ENCODE measurements around the gene ABCF2. TPM values are rescaled to one million over a fixed set of nuclear protein-coding genes. Genes with fewer than 3 reads are reported as not detected.

Gene ABCF2
- total and polyA plus RNA-seq, 12 donors, result 13.0 to 35.2 (median 29.5) TPM

DNA sequence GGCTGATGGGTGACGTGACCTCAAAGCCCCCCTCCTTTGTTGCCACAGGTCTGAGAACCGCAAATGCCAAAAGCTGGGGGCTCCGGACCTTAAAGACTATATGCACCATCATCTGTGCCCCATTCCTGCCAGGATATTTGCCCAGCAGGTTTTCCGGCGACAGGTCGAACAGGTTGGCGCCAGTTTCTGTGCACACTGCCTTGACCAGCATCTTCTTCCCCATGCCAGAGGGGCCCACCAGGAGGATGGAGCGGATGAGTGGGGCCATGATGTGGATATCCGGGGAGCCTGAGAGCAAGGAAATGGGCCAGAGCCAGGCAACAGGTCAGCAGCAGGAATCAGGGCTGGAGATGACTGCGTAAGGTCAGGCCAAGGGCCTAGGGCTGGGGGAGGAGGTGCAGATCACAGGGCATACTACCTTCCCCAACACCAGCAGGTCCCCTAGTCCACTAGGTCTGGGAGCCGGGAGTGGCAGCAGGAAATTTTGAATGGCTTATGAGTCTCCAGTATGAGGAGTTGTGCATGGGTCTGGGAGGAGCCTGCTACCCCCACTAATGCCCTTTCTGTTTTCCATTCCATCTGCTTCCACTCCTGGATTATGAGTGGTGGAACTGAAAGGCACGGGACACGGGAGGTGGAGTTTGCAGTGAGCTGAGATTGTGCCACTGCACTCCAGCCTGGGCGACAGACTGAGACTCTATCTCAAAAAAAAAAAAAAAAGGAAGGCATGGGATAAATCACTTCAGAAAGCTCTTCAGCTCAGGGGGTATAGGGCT is 33.6 kb downstream of the ABCF2 start:
- peak in 1 of 8 donors; percentile 34 for ATAC-seq
- DNase-seq, result no peak
- 94% methylated on average over 14 of the region's 14 CpGs for WGBS, 2 donors
- no peak for TF ChIP-seq CTCF (IDR thresholded peaks at IDR 0.05)
- no peaks in the 10 kb centered on the region for H3K36me3 ChIP-seq
- peaks cover 0 to 12% (median 0%) of the 10 kb centered on the region in 7 donors for H3K27me3 ChIP-seq
- no peak overlapping the region for H3K4me3 ChIP-seq
- no peaks in the 10 kb centered on the region for H3K9me3 ChIP-seq
- no peak overlapping the region for H3K27ac ChIP-seq
- intact Hi-C loops (cut with DNase I), result no loop called here
- H3K4me1 ChIP-seq, result peaks cover 0 to 3% (median 0%) of the 10 kb centered on the region in 9 donors

- ATAC-seq, result no peak
- peaks cover 0 to 15% (median 0%) of the 10 kb centered on the region in 9 donors for H3K4me1 ChIP-seq
- TF ChIP-seq CTCF (IDR thresholded peaks at IDR 0.05), result no peak
- intact Hi-C loops (cut with DNase I), result no loop called here
- H3K27me3 ChIP-seq, result peaks cover 0 to 12% (median 0%) of the 10 kb centered on the region in 7 donors
- H3K36me3 ChIP-seq, result no peaks in the 10 kb centered on the region
- no peak overlapping the region for H3K4me3 ChIP-seq
- no peak for DNase-seq
- H3K9me3 ChIP-seq, result no peaks in the 10 kb centered on the region
- H3K27ac ChIP-seq, result no peak overlapping the region
- WGBS, 2 donors, result 94 to 98% methylated on average over 23 of the region's 23 CpGs
These were observed 34.9 kb downstream of the ABCF2 start for GRCh38 chr7:151192002-151192539.

DNA sequence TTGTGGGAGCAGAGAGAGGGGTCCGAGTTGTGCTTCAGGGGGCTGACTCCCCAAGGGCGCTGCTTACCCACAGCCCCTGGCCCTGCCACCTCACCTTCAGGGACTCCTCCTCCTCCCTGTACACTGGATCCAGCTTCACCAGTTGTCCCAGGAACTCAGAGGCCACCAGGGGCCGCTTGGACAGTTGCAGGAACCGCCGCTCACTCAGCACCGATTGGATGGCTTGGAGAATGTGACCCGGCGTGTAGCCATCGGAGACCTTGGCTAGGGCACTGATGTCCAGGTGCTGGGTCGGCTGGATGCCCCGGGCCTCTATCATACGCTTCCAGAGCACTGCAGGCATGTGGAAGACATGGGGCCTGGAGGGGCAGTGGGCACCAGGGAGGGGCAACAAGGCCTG is 35.5 kb downstream of the ABCF2 start:
- Histone ChIP-seq H3K27me3 (peaks cover 0 to 12% (median 0%) of the 10 kb centered on the region in 7 donors), H3K36me3 (no peaks in the 10 kb centered on the region), H3K4me3 (no peak overlapping the region), H3K27ac (no peak overlapping the region), H3K4me1 (peaks cover 0 to 18% (median 0%) of the 10 kb centered on the region in 9 donors), H3K9me3 (no peaks in the 10 kb centered on the region)
- WGBS, 2 donors, result 80 to 85% methylated on average over 12 of the region's 12 CpGs
- no peak for TF ChIP-seq CTCF (IDR thresholded peaks at IDR 0.05)
- ATAC-seq, result no peak
- intact Hi-C loops (cut with DNase I), result no loop called here
- DNase-seq, result no peak

GRCh38 chr7:151189038-151189437 is 38.0 kb downstream of the ABCF2 start:
- H3K27me3 ChIP-seq, result peaks cover 0 to 4% (median 0%) of the 10 kb centered on the region in 7 donors
- WGBS, 2 donors, result 72 to 80% methylated on average over 4 of the region's 4 CpGs
- intact Hi-C loops (cut with DNase I), result loop anchor here in 2 of 10 donors (10.0 kb wide), 2 partner anchors 56 to 1874 kb away; partner anchors contain the start of gene SMARCD3 (in 1 of the 2)

More at GRCh38 chr7:151189038-151189437, 38.0 kb downstream of the ABCF2 start:
- Histone ChIP-seq H3K36me3 (no peaks in the 10 kb centered on the region), H3K9me3 (no peaks in the 10 kb centered on the region), H3K4me3 (no peak overlapping the region), H3K27ac (no peak overlapping the region), H3K4me1 (peaks cover 0 to 35% (median 0%) of the 10 kb centered on the region in 9 donors)
- TF ChIP-seq CTCF (IDR thresholded peaks at IDR 0.05), result no peak
- no peak for ATAC-seq
- no peak for DNase-seq

All from heart right ventricle (tissue), 16 donors.